Neural crest cell (in vitro differentiated cells): ENCODE measurements around the gene ZNF507. TPM values are rescaled to one million over a fixed set of nuclear protein-coding genes. Genes with fewer than 3 reads are reported as not detected.

Experiments
- DNase-seq: peaks from one replicate; pipeline ENCODE4 v3.0.0; 2021; ENCODE audit warnings: low read depth, mixed read lengths, low spot score
- H3K27ac Mint-ChIP-seq: one replicate; pipeline ENCODE4 v1.8.0; 2021; ENCODE audit warnings: mild to moderate bottlenecking, mixed read lengths; ENCODE audit not compliant: unreplicated experiment
- H3K27me3 Mint-ChIP-seq: 2 replicates; pipeline ENCODE4 v1.8.0; 2021; ENCODE audit warnings: low read depth, mild to moderate bottlenecking, mixed read lengths
- H3K36me3 Mint-ChIP-seq: 2 replicates; pipeline ENCODE4 v1.8.0; 2021; ENCODE audit warnings: low read depth, mild to moderate bottlenecking, mixed read lengths
- H3K4me1 Mint-ChIP-seq: 2 replicates; pipeline ENCODE4 v1.8.0; 2021; ENCODE audit warnings: mixed read lengths
- H3K4me3 Mint-ChIP-seq: one replicate; pipeline ENCODE4 v1.8.0; 2021; ENCODE audit warnings: mild to moderate bottlenecking, mixed read lengths
- H3K9me3 Mint-ChIP-seq: 2 replicates; pipeline ENCODE4 v1.8.0; 2021; ENCODE audit warnings: mixed read lengths
- CTCF ChIP-seq: fragments of 200-600 bp; sonication (generic); conservative IDR thresholded peaks from 2 replicates; pipeline ENCODE4 v1.5.0; 2021; ENCODE audit warnings: antibody characterized with exemption, mild to moderate bottlenecking
- long read RNA-seq: library from polyadenylated mRNA; unstranded; transcript quantifications from one replicate; pipeline ENCODE4 v2.0.0, GENCODE V29; 2020
- total RNA-seq: library from RNA; stranded (reverse); gene quantifications from 2 replicates; pipeline ENCODE4 v1.2.1, GENCODE V29; 2021

ZNF507 gene
- total RNA-seq = 33.8 and 35.4 TPM in 2 replicates
- long read RNA-seq, full-length matches to known transcripts = 5 of 21 reads
- long read RNA-seq, partial matches to known transcripts = 4 of 21 reads
- long read RNA-seq, other reads (novel, unspliced or antisense) = 12 of 21 reads

DNA sequence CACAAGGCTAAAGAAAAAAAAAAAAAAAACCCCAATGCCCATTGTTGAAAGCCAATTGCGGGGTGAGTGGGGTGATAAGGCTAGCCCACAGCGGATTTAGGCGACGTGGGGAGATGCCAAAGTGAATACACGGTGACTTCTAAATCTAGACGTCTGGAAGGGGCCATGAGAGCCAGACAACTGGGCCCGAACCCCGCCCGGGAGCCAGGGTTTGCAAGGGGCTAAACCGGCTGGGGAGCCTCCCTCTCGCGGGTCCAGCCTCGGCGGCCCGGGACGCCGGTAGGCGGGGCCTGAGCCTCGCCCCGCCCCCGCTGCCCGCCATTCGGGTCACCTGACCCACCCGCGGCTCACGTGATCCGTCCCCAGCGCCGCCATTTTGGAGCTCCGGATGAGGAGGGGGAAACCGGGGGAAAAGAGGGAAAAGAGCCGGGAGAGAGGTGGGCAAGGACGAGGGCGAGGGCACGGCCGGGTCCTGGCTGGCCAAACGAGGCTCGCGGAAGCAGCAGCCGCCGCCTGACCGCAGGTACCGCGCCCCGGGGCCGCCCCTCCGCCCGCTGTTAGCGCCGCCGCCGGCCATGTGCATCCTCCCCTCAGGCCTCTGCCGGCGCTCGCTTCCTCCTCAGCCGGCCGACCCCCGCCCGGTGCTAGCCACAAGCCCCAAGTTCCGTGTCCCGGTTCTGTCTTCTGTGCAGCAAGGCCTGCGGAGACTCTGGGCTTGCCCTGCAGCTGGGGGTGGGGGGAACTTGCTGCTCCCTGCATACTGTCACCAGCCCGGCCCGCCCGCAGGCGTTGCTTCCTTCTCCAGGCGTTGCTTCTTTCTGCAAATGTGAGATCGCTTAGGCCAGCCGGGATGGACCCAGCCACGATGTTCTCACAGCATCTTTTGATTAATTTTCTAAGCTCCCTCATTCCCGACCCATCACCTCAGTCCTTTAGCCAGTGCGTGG, at the start of gene ZNF507:
TSS of gene ZNF507 (plus strand) at position 350 of the 947 bp plus-strand sequence. CDS start 7,221 bp downstream, outside the sequence.
- H3K4me1 Mint-ChIP-seq = peaks cover 32% of the 10 kb centered on the region
- peak within 1 kb of the TSS; percentile 99 for H3K27ac Mint-ChIP-seq
- TF ChIP-seq CTCF = no peak
- H3K36me3 Mint-ChIP-seq = peaks cover 4% of the 10 kb centered on the region
- peak within 1 kb of the TSS; percentile 96 for H3K4me3 Mint-ChIP-seq
- DNase-seq = peak; percentile 86
- no peaks in the 10 kb centered on the region for H3K27me3 Mint-ChIP-seq
- peaks cover 3% of the 10 kb centered on the region for H3K9me3 Mint-ChIP-seq

- TF ChIP-seq CTCF = no peak
- peaks cover 9% of the 10 kb centered on the region for H3K9me3 Mint-ChIP-seq
- no peaks in the 10 kb centered on the region for H3K4me1 Mint-ChIP-seq
- peaks cover 4% of the 10 kb centered on the region for H3K27me3 Mint-ChIP-seq
- H3K4me3 Mint-ChIP-seq = no peak overlapping the region
- no peaks in the 10 kb centered on the region for H3K36me3 Mint-ChIP-seq
- DNase-seq = no peak
- no peak overlapping the region for H3K27ac Mint-ChIP-seq
Measured at GRCh38 chr19:32296694-32297093, 48.7 kb upstream of the ZNF507 start.

GRCh38 chr19:32302778-32303177, 42.6 kb upstream of the ZNF507 start:
- DNase-seq = no peak
- TF ChIP-seq CTCF = no peak
- peaks cover 7% of the 10 kb centered on the region for H3K36me3 Mint-ChIP-seq

DNA sequence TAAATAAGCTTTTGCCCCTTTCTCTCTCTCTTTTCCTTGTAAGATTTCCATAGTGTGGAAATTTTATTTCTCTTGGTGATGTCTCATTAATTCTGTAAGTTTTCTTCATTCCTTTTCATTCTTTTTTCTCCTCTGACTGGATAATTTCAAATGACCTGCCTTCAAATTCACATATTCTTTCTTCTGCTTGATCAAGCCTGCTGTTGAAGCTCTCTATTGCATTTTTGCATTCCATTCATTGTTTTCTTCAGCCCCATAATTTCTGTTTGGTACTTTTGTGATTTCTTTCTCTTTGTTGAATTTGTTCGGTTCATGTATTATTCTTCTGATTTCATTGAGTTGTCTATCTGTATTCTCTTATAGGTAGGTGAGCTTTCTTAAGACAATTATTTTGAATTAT, 42.2 kb upstream of the ZNF507 start:
- H3K27me3 Mint-ChIP-seq = peaks cover 11% of the 10 kb centered on the region
- TF ChIP-seq CTCF = no peak
- H3K4me1 Mint-ChIP-seq = no peaks in the 10 kb centered on the region

More at GRCh38 chr19:32302778-32303177, 42.6 kb upstream of the ZNF507 start:
- Mint-ChIP-seq H3K9me3 (peaks cover 15% of the 10 kb centered on the region), H3K4me1 (no peaks in the 10 kb centered on the region), H3K27ac (no peak overlapping the region), H3K4me3 (no peak overlapping the region), H3K27me3 (peaks cover 11% of the 10 kb centered on the region)

DNA sequence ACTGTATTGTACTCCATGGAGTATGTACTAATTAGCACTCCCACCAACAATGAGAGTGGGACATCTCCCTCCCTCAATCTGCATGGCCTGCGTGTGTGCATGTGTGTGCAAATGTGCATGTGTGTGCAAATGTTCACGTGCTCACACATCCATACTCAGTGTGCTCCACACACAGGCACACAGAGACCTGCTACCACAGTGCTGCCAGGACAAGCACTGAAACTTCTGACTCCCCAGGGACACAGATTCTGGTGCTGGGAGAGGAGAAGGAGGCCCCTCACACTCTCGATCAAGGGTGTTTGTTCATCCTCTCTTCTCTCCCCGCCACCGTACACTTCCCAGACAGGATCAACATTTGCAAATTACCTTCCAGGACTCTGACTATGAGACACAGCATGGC, 37.8 kb upstream of the ZNF507 start:
- H3K9me3 Mint-ChIP-seq = peaks cover 6% of the 10 kb centered on the region
- H3K27ac Mint-ChIP-seq = no peak overlapping the region
- H3K4me1 Mint-ChIP-seq = no peaks in the 10 kb centered on the region
- peaks cover 7% of the 10 kb centered on the region for H3K36me3 Mint-ChIP-seq
- TF ChIP-seq CTCF = no peak
- H3K4me3 Mint-ChIP-seq = no peak overlapping the region
- H3K27me3 Mint-ChIP-seq = peaks cover 7% of the 10 kb centered on the region
- DNase-seq = no peak

More for the DNA sequence above, 42.2 kb upstream of the ZNF507 start:
- Mint-ChIP-seq H3K27ac (no peak overlapping the region), H3K9me3 (peaks cover 15% of the 10 kb centered on the region), H3K4me3 (no peak overlapping the region), H3K36me3 (peaks cover 7% of the 10 kb centered on the region)
- no peak for DNase-seq
